H9 (cell line): ENCODE results near the gene HNRNPD. TPM values are rescaled to one million over a fixed set of nuclear protein-coding genes. Genes with fewer than 3 reads are reported as not detected.

Experiments
- DNase-seq: peaks from one replicate; pipeline ENCODE4 v3.0.0-alpha.2; 2017
- H2AFZ ChIP-seq: one replicate; pipeline ENCODE4 v1.6.1; 2013; ENCODE audit warnings: mild to moderate bottlenecking, low read length, control low read depth, moderate library complexity
- H2AK5ac ChIP-seq: 2 replicates; pipeline ENCODE4 v1.6.1; 2013; ENCODE audit warnings: low read length, control low read depth, mixed read lengths; ENCODE audit not compliant: insufficient read length
- H2BK120ac ChIP-seq: one replicate; pipeline ENCODE4 v1.6.1; 2013; ENCODE audit warnings: low read depth, mild to moderate bottlenecking, low read length, control low read depth, inconsistent platforms; ENCODE audit not compliant: poor library complexity, severe bottlenecking
- H2BK12ac ChIP-seq: 2 replicates; pipeline ENCODE4 v1.6.1; 2013; ENCODE audit warnings: low read length, control low read depth, mixed read lengths, low read depth; ENCODE audit not compliant: insufficient read length
- H2BK15ac ChIP-seq: 2 replicates; pipeline ENCODE4 v1.6.1; 2013; ENCODE audit warnings: low read depth, low read length, control low read depth
- H2BK20ac ChIP-seq: one replicate; pipeline ENCODE4 v1.6.1; 2013; ENCODE audit warnings: low read depth, mild to moderate bottlenecking, low read length, control low read depth, inconsistent platforms; ENCODE audit not compliant: poor library complexity, severe bottlenecking
- H2BK5ac ChIP-seq: 2 replicates; pipeline ENCODE4 v1.6.1; 2013; ENCODE audit warnings: low read length, control low read depth, mixed read lengths; ENCODE audit not compliant: insufficient read length
- H3K14ac ChIP-seq: 2 replicates; pipeline ENCODE4 v1.6.1; 2013; ENCODE audit warnings: low read length, control low read depth; ENCODE audit not compliant: insufficient read depth
- H3K18ac ChIP-seq: 2 replicates; pipeline ENCODE4 v1.6.1; 2013; ENCODE audit warnings: low read depth, mild to moderate bottlenecking, mixed read lengths, low read length, control low read depth; ENCODE audit not compliant: insufficient read length
- H3K23ac ChIP-seq: 2 replicates; pipeline ENCODE4 v1.6.1; 2013; ENCODE audit warnings: low read length, control low read depth, mixed read lengths, low read depth; ENCODE audit not compliant: insufficient read length
- H3K23me2 ChIP-seq: 2 replicates; pipeline ENCODE4 v1.6.1; 2013; ENCODE audit warnings: low read depth, mild to moderate bottlenecking, mixed read lengths, low read length, control low read depth; ENCODE audit not compliant: insufficient read length, poor library complexity, severe bottlenecking
- H3K27ac ChIP-seq: 2 replicates; pipeline ENCODE4 v1.5.1; 2013; ENCODE audit warnings: low read length, control low read depth, mixed read lengths, low read depth; ENCODE audit not compliant: insufficient read length
- H3K27me3 ChIP-seq: 2 replicates; pipeline ENCODE4 v1.6.1; 2013; ENCODE audit warnings: low read length, control low read depth, inconsistent platforms; ENCODE audit not compliant: insufficient read depth
- H3K4ac ChIP-seq: 2 replicates; pipeline ENCODE4 v1.6.1; 2013; ENCODE audit warnings: low read depth, mild to moderate bottlenecking, control low read depth, inconsistent platforms, low read length, moderate library complexity
- H3K4me1 ChIP-seq: 2 replicates; pipeline ENCODE4 v1.6.1; 2013; ENCODE audit warnings: low read length, control low read depth, inconsistent platforms; ENCODE audit not compliant: insufficient read depth
- H3K4me2 ChIP-seq: 2 replicates; pipeline ENCODE4 v1.6.1; 2013; ENCODE audit warnings: low read length, control low read depth, mixed read lengths; ENCODE audit not compliant: insufficient read length, insufficient read depth
- H3K56ac ChIP-seq: 2 replicates; pipeline ENCODE4 v1.6.1; 2013; ENCODE audit warnings: low read depth, mild to moderate bottlenecking, mixed read lengths, low read length, control low read depth; ENCODE audit not compliant: insufficient read length
- H3K79me1 ChIP-seq: 2 replicates; pipeline ENCODE4 v1.6.1; 2013; ENCODE audit warnings: low read depth, mild to moderate bottlenecking, moderate library complexity, low read length, control low read depth, inconsistent platforms; ENCODE audit not compliant: insufficient read depth, poor library complexity, severe bottlenecking
- H3K79me2 ChIP-seq: 2 replicates; pipeline ENCODE4 v1.6.1; 2013; ENCODE audit warnings: low read length, control low read depth, inconsistent platforms; ENCODE audit not compliant: insufficient read depth
- H3K9ac ChIP-seq: 2 replicates; pipeline ENCODE4 v1.6.1; 2013; ENCODE audit warnings: low read length, control low read depth, mixed read lengths; ENCODE audit not compliant: insufficient read length; ENCODE audit errors: extremely low read depth
- H3K9me3 ChIP-seq: one replicate; pipeline ENCODE4 v1.6.1; 2013; ENCODE audit warnings: low read depth, low read length, inconsistent platforms; ENCODE audit not compliant: control insufficient read depth
- H3T11ph ChIP-seq: one replicate; pipeline ENCODE4 v1.6.1; 2013; ENCODE audit warnings: mild to moderate bottlenecking, low read length, control low read depth, inconsistent platforms
- H4K20me1 ChIP-seq: one replicate; pipeline ENCODE4 v1.6.1; 2013; ENCODE audit not compliant: control insufficient read depth, insufficient read length, insufficient read depth
- H4K5ac ChIP-seq: 2 replicates; pipeline ENCODE4 v1.6.1; 2013; ENCODE audit warnings: low read depth, mild to moderate bottlenecking, mixed read lengths, low read length, control low read depth; ENCODE audit not compliant: insufficient read length
- H4K8ac ChIP-seq: replicated peaks from 2 replicates; pipeline ENCODE4 v1.6.1; 2013; ENCODE audit warnings: low read length, control low read depth, mixed read lengths, low read depth; ENCODE audit not compliant: insufficient read length
- H4K91ac ChIP-seq: 2 replicates; pipeline ENCODE4 v1.6.1; 2013; ENCODE audit warnings: low read depth, mild to moderate bottlenecking, moderate library complexity, mixed read lengths, low read length, control low read depth; ENCODE audit not compliant: insufficient read length
- H3K27ac Mint-ChIP-seq, 3 experiments: 2 replicates in 2 of 3; 3 replicates in 1 of 3; pipeline ENCODE4 v1.8.0; 2020 to 2021; ENCODE audit warnings: mixed read lengths in 3 of 3, mild to moderate bottlenecking in 1 of 3, moderate library complexity in 1 of 3
- H3K27me3 Mint-ChIP-seq: 2 replicates; pipeline ENCODE4 v1.8.0; 2021; ENCODE audit warnings: low read depth, mild to moderate bottlenecking, moderate library complexity, mixed read lengths
- H3K36me3 Mint-ChIP-seq, 3 experiments: 2 replicates in 2 of 3; 3 replicates in 1 of 3; pipeline ENCODE4 v1.8.0; 2020 to 2021; ENCODE audit warnings: low read depth in 3 of 3, mixed read lengths in 3 of 3; ENCODE audit not compliant: insufficient read depth in 1 of 3
- H3K4me1 Mint-ChIP-seq, 2 experiments: 2 replicates each; pipeline ENCODE4 v1.8.0; 2020; ENCODE audit warnings: mixed read lengths in 2 of 2
- H3K4me3 Mint-ChIP-seq, 2 experiments: 2 replicates in 1 of 2; 3 replicates in 1 of 2; pipeline ENCODE4 v1.8.0; 2020 to 2021; ENCODE audit warnings: mild to moderate bottlenecking in 2 of 2, mixed read lengths in 2 of 2, moderate library complexity in 1 of 2
- H3K9me3 Mint-ChIP-seq, 2 experiments: 2 replicates in 1 of 2; 3 replicates in 1 of 2; pipeline ENCODE4 v1.8.0; 2020; ENCODE audit warnings: mild to moderate bottlenecking in 2 of 2, mixed read lengths in 2 of 2, moderate library complexity in 1 of 2
- CTCF ChIP-seq: fragments of 200-600 bp; sonication (generic); conservative IDR thresholded peaks from 3 replicates; pipeline ENCODE4 v1.8.0; 2021; ENCODE audit warnings: antibody characterized with exemption, mild to moderate bottlenecking
- WGBS: extraction: QIAGEN DNeasy Blood & Tissue Kit; methylation state at CpG from one replicate; pipeline ENCODE4 v1.1.7; 2013; ENCODE audit warnings: missing lambda C conversion rate, low lambda C conversion rate, mixed read lengths; ENCODE audit not compliant: insufficient read length; ENCODE audit errors: extremely low coverage; 5-methylcytosine and 5-hydroxymethylcytosine counted together
- total RNA-seq: library from RNA; stranded (reverse); gene quantifications from 2 replicates; pipeline ENCODE4 v1.2.1, GENCODE V29; 2021

HNRNPD gene
- total RNA-seq, 1 experiment from 2014 or later: 611 TPM

GRCh38 chr4:82381661-82382296 lies 8.0 kb upstream of the HNRNPD start:
- Histone ChIP-seq H3K4ac (no peak overlapping the region), H3K4me2 (no peak overlapping the region), H3K79me2 (no peaks in the 10 kb centered on the region), H2BK20ac (no peak overlapping the region), H3K14ac (no peak overlapping the region), H3K27ac (no peak overlapping the region), H3K4me1 (no peaks in the 10 kb centered on the region), H4K91ac (no peak overlapping the region), H3K23ac (no peak overlapping the region), H3K23me2 (no peaks in the 10 kb centered on the region), H3K79me1 (no peaks in the 10 kb centered on the region), H3T11ph (no peak overlapping the region), H3K56ac (no peak overlapping the region), H4K20me1 (no peaks in the 10 kb centered on the region), H4K5ac (no peak overlapping the region), H3K18ac (no peak overlapping the region), H2AFZ (no peak overlapping the region), H3K9me3 (no peaks in the 10 kb centered on the region), H2BK5ac (no peak overlapping the region), H2BK12ac (no peak overlapping the region), H4K8ac (no peak overlapping the region), H2BK15ac (no peak overlapping the region), H2BK120ac (no peak overlapping the region), H3K9ac (no peak overlapping the region), H3K27me3 (no peaks in the 10 kb centered on the region), H2AK5ac (no peak overlapping the region)
- Mint-ChIP-seq H3K27me3 (no peaks in the 10 kb centered on the region), H3K27ac (no peak overlapping the region), H3K4me1 (peaks cover 0 to 4% of the 10 kb centered on the region in 2 experiments; a peak in 1 of 4 replicates), H3K9me3 (peaks cover 15 to 20% of the 10 kb centered on the region in 2 experiments), H3K36me3 (peaks cover 6 to 25% (median 16%) of the 10 kb centered on the region in 3 experiments; a peak in 6 of 7 replicates), H3K4me3 (no peak overlapping the region)
- TF ChIP-seq CTCF: no peak
- WGBS: no CpG with 5 or more reads among the region's 2 CpGs
- DNase-seq: no peak
